Frontal cortex (tissue), 4 donors: ENCODE results near the gene ASRGL1. TPM values are rescaled to one million over a fixed set of nuclear protein-coding genes. Genes with fewer than 3 reads are reported as not detected.
"Not testable (repeated sequence)": the region's sequence is repeated elsewhere in the genome, so short reads cannot be mapped to it uniquely, and the experiment has no call there.

ENCODE experiments used
- DNase-seq, 2 donors: peaks; one replicate each; pipeline ENCODE4 v3.0.0; 2012; ENCODE audit warnings: low spot score in 2 of 2
- FAIRE-seq: peaks from 2 replicates; lab custom pipeline; 2012; peaks lifted over from hg19 to GRCh38; lab: Jason Lieb, UNC
- total RNA-seq: library from RNA; depleted of rRNA; stranded (reverse); fragments of >200 nt; gene quantifications from one replicate; pipeline ENCODE4 v1.2.3, GENCODE V29; 2014
- donor health status: control.
- donor health status: control.
- donor health status: control.

The ASRGL1 gene
- total RNA-seq, 1 donor from 2014 or later: 33.4 TPM

DNA sequence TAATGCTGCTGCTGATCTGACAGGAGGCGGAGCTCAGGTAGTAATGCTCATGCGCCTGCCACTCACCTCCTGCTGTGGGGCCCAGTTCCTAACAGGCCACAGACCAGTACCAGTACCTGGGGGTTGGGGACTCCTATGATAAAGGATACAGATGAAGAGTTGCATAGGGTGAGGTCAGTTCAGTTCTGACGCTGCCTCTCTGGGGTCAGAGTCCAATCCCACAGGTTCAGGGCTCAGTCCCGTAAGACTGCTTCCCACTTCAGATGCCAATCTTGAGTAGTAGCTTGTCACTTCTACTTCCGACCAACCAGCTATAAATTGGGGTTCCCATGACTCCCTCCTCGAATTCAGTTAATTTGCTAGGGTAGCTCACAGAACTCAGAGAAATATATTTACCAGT, 8.6 kb downstream of the ASRGL1 start:
- FAIRE-seq: no peak
- DNase-seq: no peak

- DNase-seq (no peak), FAIRE-seq (no peak)
These were observed 15.4 kb downstream of the ASRGL1 start for GRCh38 chr11:62352355-62353336.

GRCh38 chr11:62353841-62354240, 16.6 kb downstream of the ASRGL1 start:
- DNase-seq (no peak), FAIRE-seq (no peak)

DNA sequence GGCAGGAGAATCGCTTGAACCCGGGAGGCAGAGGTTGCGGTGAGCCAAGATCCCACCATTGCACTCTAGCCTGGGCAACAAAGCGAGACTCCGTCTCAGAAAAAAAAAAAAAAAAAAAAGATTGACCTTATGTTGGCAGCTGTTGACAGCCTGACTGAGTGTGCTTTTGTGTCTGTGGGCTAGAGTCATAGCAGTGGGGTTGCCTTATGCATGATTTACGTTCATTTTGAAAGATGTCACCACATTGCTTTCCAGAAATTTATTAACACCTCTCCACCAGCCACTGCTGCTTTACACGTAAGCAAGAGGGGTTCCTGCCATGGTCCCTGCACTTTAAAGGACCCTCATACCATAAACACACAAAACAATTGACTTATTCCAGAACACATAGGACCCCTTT, 21.0 kb downstream of the ASRGL1 start:
- FAIRE-seq (no peak), DNase-seq (no peak)

GRCh38 chr11:62359475-62359874, 22.2 kb downstream of the ASRGL1 start:
- no peak for FAIRE-seq

DNA sequence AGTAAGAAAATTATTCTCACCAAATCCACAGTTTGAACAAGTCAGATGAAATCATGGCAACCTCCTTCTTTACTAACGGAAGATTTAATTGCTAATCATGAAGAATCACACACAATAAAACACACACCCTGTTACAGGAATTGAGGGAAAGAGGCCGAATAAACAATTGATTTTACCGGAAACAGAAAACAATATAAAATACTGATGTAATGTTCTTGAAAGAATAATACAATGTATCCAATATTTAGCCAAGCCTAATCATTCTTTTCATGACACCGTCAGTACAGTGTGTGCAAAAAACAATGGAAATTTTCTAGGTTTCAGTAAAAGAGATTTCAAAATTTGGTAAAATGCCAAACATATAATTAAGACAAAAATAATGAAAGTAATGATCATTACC, 23.4 kb downstream of the ASRGL1 start:
- no peak for DNase-seq
- FAIRE-seq: no peak

More at GRCh38 chr11:62359475-62359874, 22.2 kb downstream of the ASRGL1 start:
- no peak for DNase-seq

DNA sequence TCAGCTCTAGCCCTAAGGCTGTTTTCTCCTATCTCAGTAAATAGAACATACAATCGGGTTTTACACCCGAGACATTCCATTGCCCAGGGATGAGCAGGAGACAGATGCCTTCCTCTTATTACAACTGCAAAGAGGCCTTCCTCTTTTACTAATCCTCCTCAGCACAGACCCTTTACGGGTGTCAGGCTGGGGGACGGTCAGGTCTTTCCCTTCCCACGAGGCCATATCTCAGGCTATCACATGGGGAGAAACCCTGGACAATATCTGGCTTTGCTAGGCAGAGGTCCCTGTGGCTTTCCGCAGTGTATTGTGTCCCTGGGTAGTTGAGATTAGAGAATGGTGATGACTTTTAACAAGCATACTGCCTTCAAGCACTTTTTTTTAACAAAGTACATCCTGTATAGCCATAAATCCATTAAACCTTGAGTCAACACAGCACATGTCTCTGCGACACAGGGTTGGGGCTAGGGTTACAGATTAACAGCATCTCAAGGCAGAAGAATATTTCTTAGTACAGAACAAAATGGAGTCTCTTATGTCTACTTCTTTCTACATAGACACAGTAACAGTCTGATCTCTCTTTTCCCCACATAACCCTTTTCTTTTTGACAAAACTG, 31.7 kb downstream of the ASRGL1 start:
- not testable (repeated sequence) for FAIRE-seq

DNA sequence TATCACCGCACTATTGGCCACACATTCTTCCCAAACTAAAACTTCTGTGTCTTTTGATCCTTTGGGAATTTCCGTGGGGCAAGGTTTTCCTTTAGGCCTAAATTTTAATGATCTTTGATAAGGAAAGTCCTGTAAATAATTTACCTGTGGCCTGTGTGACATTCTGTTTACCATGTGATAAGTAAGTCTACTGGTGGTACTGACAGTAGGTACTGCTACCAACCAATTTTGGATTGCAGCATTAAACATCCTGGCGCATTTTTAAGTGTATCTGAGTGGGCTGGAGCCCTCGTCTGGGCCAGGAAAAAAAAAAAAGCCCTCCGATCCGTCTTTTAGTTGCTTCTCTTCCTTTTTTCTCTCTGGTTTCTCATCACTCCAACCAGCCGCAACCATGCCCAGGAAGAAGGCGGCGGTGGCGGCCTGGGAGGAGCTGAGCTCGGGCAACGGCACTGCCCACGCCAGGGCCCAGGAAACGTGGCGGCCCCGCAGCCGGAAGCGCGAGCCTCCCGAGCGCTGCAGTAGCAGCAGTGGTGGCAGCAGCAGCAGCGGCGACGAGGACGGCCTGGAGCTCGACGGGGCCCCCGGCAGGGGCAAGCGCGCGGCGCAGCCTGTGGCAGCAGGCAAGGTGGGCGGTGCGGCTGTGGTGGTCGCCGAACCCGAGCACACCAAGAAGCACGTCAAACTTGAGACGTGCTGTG, 33.6 kb downstream of the ASRGL1 start:
- no peak for DNase-seq
- FAIRE-seq: no peak

More for the DNA sequence above, 31.7 kb downstream of the ASRGL1 start:
- not testable (repeated sequence) for DNase-seq

- DNase-seq: no peak
- FAIRE-seq: no peak
These were observed 35.6 kb downstream of the ASRGL1 start for GRCh38 chr11:62372871-62373270.

- FAIRE-seq (no peak), DNase-seq (no peak)
These were observed 36.3 kb downstream of the ASRGL1 start for GRCh38 chr11:62373464-62374119.

- DNase-seq: no peak
- no peak for FAIRE-seq
These were observed 37.6 kb downstream of the ASRGL1 start for GRCh38 chr11:62374801-62375200.

DNA sequence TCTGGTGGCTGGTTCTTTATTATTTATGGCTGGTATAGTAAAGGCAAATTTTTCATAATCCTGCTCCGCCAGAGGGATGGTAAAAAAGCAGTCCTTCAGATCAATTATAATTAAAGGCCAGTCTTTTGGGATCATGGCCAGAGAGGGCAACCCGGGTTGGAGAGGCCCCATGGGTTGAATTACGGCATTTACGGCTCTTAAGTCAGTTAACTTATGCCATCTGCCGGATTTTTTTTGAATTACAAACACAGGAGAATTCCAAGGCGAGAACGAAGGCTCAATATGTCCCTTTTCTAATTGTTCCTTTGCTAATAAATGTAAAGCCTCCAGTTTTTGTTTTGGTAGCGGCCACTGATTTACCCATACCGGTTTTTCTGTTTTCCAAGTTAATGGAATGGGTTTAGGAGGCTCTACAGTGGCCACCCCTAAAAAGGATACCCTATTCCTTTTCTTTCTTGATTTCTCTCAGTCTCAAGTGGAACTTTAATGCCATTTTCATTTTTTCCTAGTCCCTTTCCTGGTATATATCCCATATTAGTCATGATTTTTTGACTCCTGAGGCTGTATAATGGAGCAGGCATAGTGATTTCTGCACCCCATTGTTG, 41.3 kb downstream of the ASRGL1 start:
- not testable (repeated sequence) for DNase-seq, FAIRE-seq

DNA sequence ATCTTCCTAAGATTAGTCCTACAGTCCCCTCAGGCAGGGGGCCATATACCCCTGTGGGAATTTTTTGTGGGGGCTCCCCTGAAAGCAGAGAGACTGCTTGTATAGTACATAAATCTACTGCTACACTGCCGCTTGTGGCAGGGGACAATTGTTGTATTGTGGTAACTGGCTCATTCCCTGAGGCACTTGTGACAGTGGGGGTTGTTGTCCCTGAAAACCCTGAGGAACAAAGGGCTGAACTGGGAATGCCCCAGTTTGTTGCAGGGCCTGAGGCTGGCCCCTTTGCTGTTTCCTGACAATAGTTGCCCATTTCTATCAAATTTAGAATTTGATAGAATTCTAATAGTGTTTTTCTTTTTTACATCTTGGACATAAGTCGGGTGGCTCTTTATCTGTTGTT, 42.3 kb downstream of the ASRGL1 start:
- FAIRE-seq, DNase-seq: not testable (repeated sequence)

- FAIRE-seq, DNase-seq: not testable (repeated sequence)
These were observed 43.6 kb downstream of the ASRGL1 start for GRCh38 chr11:62380821-62381245.

GRCh38 chr11:62383822-62384221, 46.6 kb downstream of the ASRGL1 start:
- DNase-seq (no peak), FAIRE-seq (no peak)

- not testable (repeated sequence) for FAIRE-seq, DNase-seq
These were observed 48.8 kb downstream of the ASRGL1 start for GRCh38 chr11:62386083-62386482.

- DNase-seq (no peak), FAIRE-seq (no peak)
These were observed 50.1 kb downstream of the ASRGL1 start for GRCh38 chr11:62387381-62387780.

DNA sequence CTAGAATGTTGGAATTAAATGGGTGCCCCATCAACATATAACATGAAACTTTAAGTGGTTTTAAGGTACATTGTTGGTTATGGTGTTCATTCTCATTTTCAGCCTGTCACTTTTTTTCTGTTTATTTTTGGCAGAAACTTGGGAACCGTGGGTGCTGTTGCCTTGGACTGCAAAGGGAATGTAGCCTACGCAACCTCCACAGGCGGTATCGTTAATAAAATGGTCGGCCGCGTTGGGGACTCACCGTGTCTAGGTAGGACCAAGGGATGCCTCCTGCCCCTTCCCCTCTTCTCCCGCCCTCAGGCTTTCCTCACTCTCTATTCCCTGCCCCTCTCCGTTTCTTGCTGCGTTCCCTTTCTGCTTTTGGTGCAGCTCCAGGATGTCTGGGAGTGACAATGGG, 51.8 kb downstream of the ASRGL1 start:
- FAIRE-seq (no peak), DNase-seq (no peak)

- no peak for FAIRE-seq
- no peak for DNase-seq
These were observed 53.0 kb downstream of the ASRGL1 start for GRCh38 chr11:62390237-62390636.
